IMR-90 (cell line): ENCODE results near the gene ENOX2. TPM values are rescaled to one million over a fixed set of nuclear protein-coding genes. Genes with fewer than 3 reads are reported as not detected.

Source experiments
- ATAC-seq: fragments of 200-7000 bp; cut with Tn5 transposase; 2 replicates; pipeline ENCODE4 v1.9.1; 2020; ENCODE audit warnings: low read depth, mild to moderate bottlenecking, moderate library complexity
- BruUV-seq: library from RNA; stranded (reverse); fragments of 400-500 nt; replicated peaks from 2 replicates; lab custom pipeline; 2021; lab: Mats Ljungman, UMichigan
- CTCF ChIA-PET: fragments of 300-600 bp; formaldehyde crosslinking; extraction: SDS; loops from one replicate; lab custom pipeline; 2021; ENCODE audit warnings: antibody characterized with exemption; lab: Yijun Ruan, JAX
- POLR2A ChIA-PET: fragments of 300-600 bp; sonication (Branson Sonifier 250); formaldehyde crosslinking; loops from one replicate; lab custom pipeline; 2022; ENCODE audit warnings: antibody characterized with exemption; ENCODE audit not compliant: unreplicated experiment; lab: Charles Lee
- DNase-seq: peaks from one replicate; pipeline ENCODE4 v3.0.0; 2013
- H2AFZ ChIP-seq: replicated peaks from 2 replicates; pipeline ENCODE3; 2013; ENCODE audit warnings: low read length, mild to moderate bottlenecking; ENCODE audit not compliant: poor library complexity
- H2AK5ac ChIP-seq: 2 replicates; pipeline ENCODE4 v1.6.1; 2013; ENCODE audit warnings: low read depth, low read length, inconsistent platforms
- H2AK9ac ChIP-seq: replicated peaks from 2 replicates; pipeline ENCODE3; 2013; ENCODE audit warnings: mild to moderate bottlenecking, low read depth, low read length, moderate library complexity; ENCODE audit not compliant: poor library complexity
- H2BK120ac ChIP-seq: 2 replicates; pipeline ENCODE4 v1.6.1; 2013; ENCODE audit warnings: low read depth, low read length, inconsistent platforms
- H2BK15ac ChIP-seq: 3 replicates; pipeline ENCODE4 v1.6.1; 2013; ENCODE audit warnings: low read depth, low read length, inconsistent platforms
- H2BK20ac ChIP-seq: 2 replicates; pipeline ENCODE4 v1.6.1; 2013; ENCODE audit warnings: low read depth, mild to moderate bottlenecking, inconsistent platforms, low read length, moderate library complexity
- H2BK5ac ChIP-seq: 2 replicates; pipeline ENCODE4 v1.6.1; 2013; ENCODE audit warnings: mild to moderate bottlenecking, low read depth, low read length, inconsistent platforms; ENCODE audit not compliant: poor library complexity, severe bottlenecking
- H3K14ac ChIP-seq: replicated peaks from 2 replicates; pipeline ENCODE4 v1.6.1; 2013; ENCODE audit warnings: low read depth, low read length, inconsistent platforms
- H3K18ac ChIP-seq: 2 replicates; pipeline ENCODE4 v1.6.1; 2013; ENCODE audit warnings: low read depth, low read length, control low read depth
- H3K23ac ChIP-seq: 2 replicates; pipeline ENCODE4 v1.6.1; 2013; ENCODE audit warnings: low read depth, low read length, inconsistent platforms
- H3K27ac ChIP-seq: 2 replicates; pipeline ENCODE4 v1.5.1; 2013; ENCODE audit warnings: mild to moderate bottlenecking, control low read depth, low read length; ENCODE audit not compliant: insufficient read depth
- H3K27me3 ChIP-seq: 2 replicates; pipeline ENCODE4 v1.6.1; 2013; ENCODE audit warnings: low read length; ENCODE audit not compliant: control insufficient read depth, insufficient read depth
- H3K36me3 ChIP-seq: 2 replicates; pipeline ENCODE4 v1.6.1; 2013; ENCODE audit warnings: low read length, mixed read lengths; ENCODE audit not compliant: control insufficient read depth, insufficient read depth
- H3K4ac ChIP-seq: 2 replicates; pipeline ENCODE4 v1.6.1; 2013; ENCODE audit warnings: low read depth, low read length, inconsistent platforms
- H3K4me1 ChIP-seq: 2 replicates; pipeline ENCODE4 v1.6.1; 2013; ENCODE audit warnings: low read length, mixed read lengths; ENCODE audit not compliant: control insufficient read depth, insufficient read depth
- H3K4me2 ChIP-seq: 2 replicates; pipeline ENCODE4 v1.6.1; 2013; ENCODE audit warnings: low read depth, mild to moderate bottlenecking, control low read depth, low read length, moderate library complexity
- H3K4me3 ChIP-seq: 2 replicates; pipeline ENCODE4 v1.5.1; 2013; ENCODE audit warnings: low read depth, mild to moderate bottlenecking, control low read depth, low read length, moderate library complexity; ENCODE audit not compliant: insufficient read depth
- H3K56ac ChIP-seq: 2 replicates; pipeline ENCODE4 v1.6.1; 2013; ENCODE audit warnings: low read length, inconsistent platforms; ENCODE audit not compliant: insufficient read depth; ENCODE audit errors: extremely low read depth
- H3K79me1 ChIP-seq, 2 experiments: 2 replicates each; pipeline ENCODE4 v1.6.1; 2013; ENCODE audit warnings: low read length in 2 of 2, inconsistent platforms in 1 of 2, low read depth in 1 of 2
- H3K9ac ChIP-seq: 2 replicates; pipeline ENCODE4 v1.6.1; 2013; ENCODE audit warnings: low read depth, low read length, control low read depth
- H3K9me1 ChIP-seq: 2 replicates; pipeline ENCODE4 v1.6.1; 2013; ENCODE audit warnings: low read length, inconsistent platforms; ENCODE audit not compliant: insufficient read depth
- H3K9me3 ChIP-seq: 2 replicates; pipeline ENCODE4 v1.6.1; 2013; ENCODE audit warnings: low read length; ENCODE audit not compliant: control insufficient read depth, insufficient read depth
- H4K20me1 ChIP-seq: 2 replicates; pipeline ENCODE4 v1.6.1; 2013; ENCODE audit warnings: low read length, inconsistent platforms; ENCODE audit not compliant: insufficient read depth
- H4K5ac ChIP-seq: 2 replicates; pipeline ENCODE4 v1.6.1; 2013; ENCODE audit warnings: mild to moderate bottlenecking, low read depth, low read length, control low read depth
- H4K8ac ChIP-seq, 2 experiments: 2 replicates each; pipeline ENCODE4 v1.6.1; 2013; ENCODE audit warnings: low read depth in 2 of 2, low read length in 2 of 2, control low read depth in 1 of 2, inconsistent platforms in 1 of 2
- H4K91ac ChIP-seq: 2 replicates; pipeline ENCODE4 v1.6.1; 2013; ENCODE audit warnings: low read depth, low read length, inconsistent platforms; ENCODE audit not compliant: insufficient read depth
- CEBPB ChIP-seq: IDR thresholded peaks from 2 replicates; pipeline ENCODE4 v1.6.1; 2012; ENCODE audit warnings: low read depth, low read length, improper control_type of control experiment
- CHD1 ChIP-seq: IDR thresholded peaks from 2 replicates; pipeline ENCODE4 v1.6.1; 2012; ENCODE audit warnings: low read depth, low read length, improper control_type of control experiment
- FOS ChIP-seq: fragments of 150-350 bp; IDR thresholded peaks from 2 replicates; pipeline ENCODE4 v1.6.1; 2016; ENCODE audit warnings: low read depth, low read length
- MAZ ChIP-seq: IDR thresholded peaks from 2 replicates; pipeline ENCODE4 v1.6.1; 2012; ENCODE audit warnings: low read depth, mild to moderate bottlenecking, low read length, improper control_type of control experiment, moderate library complexity, borderline replicate concordance
- MXI1 ChIP-seq: IDR thresholded peaks from 2 replicates; pipeline ENCODE4 v1.6.1; 2012; ENCODE audit warnings: low read depth, mild to moderate bottlenecking, low read length, moderate library complexity, borderline replicate concordance
- POLR2A ChIP-seq: IDR thresholded peaks from 2 replicates; pipeline ENCODE4 v1.6.1; 2012; ENCODE audit warnings: mild to moderate bottlenecking, low read depth, low read length
- RAD21 ChIP-seq: IDR thresholded peaks from 2 replicates; pipeline ENCODE4 v1.6.1; 2012; ENCODE audit warnings: low read length, improper control_type of control experiment
- RCOR1 ChIP-seq: IDR thresholded peaks from 2 replicates; pipeline ENCODE4 v1.6.1; 2012; ENCODE audit warnings: mild to moderate bottlenecking, low read length, improper control_type of control experiment; ENCODE audit not compliant: insufficient replicate concordance
- RFX5 ChIP-seq: IDR thresholded peaks from 2 replicates; pipeline ENCODE4 v1.8.0; 2012; ENCODE audit warnings: low read depth, mild to moderate bottlenecking, low read length, moderate library complexity
- WGBS, 2 experiments: methylation state at CpG; one replicate each; pipeline versions ENCODE4 v1.1.5 to v1.1.7; 2013; ENCODE audit warnings: missing lambda C conversion rate in 2 of 2; ENCODE audit not compliant: insufficient read length in 1 of 2; ENCODE audit errors: extremely low coverage in 2 of 2; 5-methylcytosine and 5-hydroxymethylcytosine counted together
- dilution Hi-C: fragments of 300-500 bp; cut with HindIII; formaldehyde crosslinking; loops from one replicate; pipeline ENCODE4 v1.14.3; 2018; ENCODE audit warnings: low sequenced_read_pairs; ENCODE audit not compliant: unreplicated experiment
- in situ Hi-C: fragments of 300-500 bp; cut with MboI; formaldehyde crosslinking; loops from 3 replicates; pipeline ENCODE4 v1.14.3; 2019; ENCODE audit warnings: low sequenced_read_pairs, inconsistent platforms, mixed read lengths
- intact Hi-C: fragments of 100-400 bp; cut with micrococcal nuclease; formaldehyde crosslinking; loops from 2 replicates; pipeline ENCODE4 v1.10.0; 2022
- polyA plus RNA-seq, 3 experiments: library from polyadenylated mRNA; depleted of rRNA; stranded (reverse); fragments of >200 nt; gene quantifications; 2 replicates each; pipeline ENCODE4 v1.2.3, GENCODE V29; 2012; ENCODE audit warnings: low replicate concordance in 1 of 3
- total RNA-seq: library from RNA; depleted of rRNA; stranded (reverse); fragments of >200 nt; gene quantifications from 2 replicates; pipeline ENCODE4 v1.2.3, GENCODE V29; 2012
- TF ChIP-seq, protein P1 (sequence below): fragments of 150-350 bp; IDR thresholded peaks from 2 replicates; pipeline ENCODE4 v1.6.1; 2017; ENCODE audit warnings: mild to moderate bottlenecking, antibody characterized with exemption, low read length, low read depth
- TF ChIP-seq, protein P2 (sequence below): fragments of 150-350 bp; IDR thresholded peaks from 2 replicates; pipeline ENCODE4 v1.6.1; 2016; ENCODE audit warnings: low read depth, mild to moderate bottlenecking, low read length, moderate library complexity, borderline replicate concordance

ENOX2 gene
- total and polyA plus RNA-seq, 2 of the 4 experiments (the other 2 are of a cell fraction), result 6.3 to 11.8 TPM

DNA sequence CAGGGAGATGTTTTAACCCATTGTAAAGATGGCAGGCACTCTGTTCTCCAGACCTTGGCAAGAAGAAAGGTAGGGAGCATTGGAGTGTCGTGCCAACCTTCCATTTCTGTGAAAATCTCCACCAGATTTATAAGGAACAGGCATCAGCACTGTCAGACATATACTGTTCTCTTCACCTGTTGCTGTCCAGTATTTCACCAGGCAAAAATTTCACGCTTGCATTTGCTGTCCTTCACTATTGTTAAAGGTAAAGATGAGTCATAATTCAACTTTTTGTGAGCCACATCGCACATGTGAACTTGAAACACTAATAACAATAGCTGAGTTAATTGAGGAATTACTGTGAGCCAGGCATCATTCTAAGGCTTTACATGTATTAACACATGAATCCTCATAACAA is 203.4 kb downstream of the ENOX2 start:
- ATAC-seq, result no peak
- no peak overlapping the region for H3K23ac ChIP-seq
- no peaks in the 10 kb centered on the region for H3K27me3 ChIP-seq
- H3K14ac ChIP-seq, result no peak overlapping the region
- H3K4me1 ChIP-seq, result peaks cover 3% of the 10 kb centered on the region; the same call in 1 of the 2 replicates
- no peak overlapping the region for H2BK15ac ChIP-seq
- no peak overlapping the region for H3K18ac ChIP-seq
- no TSS peak for BruUV-seq
- dilution Hi-C loops (no loop called here), in situ Hi-C loops (no loop called here), intact Hi-C loops (no loop called here)
- H4K5ac ChIP-seq, result no peak overlapping the region
- H3K4ac ChIP-seq, result no peak overlapping the region
- TF ChIP-seq, protein P1, sequence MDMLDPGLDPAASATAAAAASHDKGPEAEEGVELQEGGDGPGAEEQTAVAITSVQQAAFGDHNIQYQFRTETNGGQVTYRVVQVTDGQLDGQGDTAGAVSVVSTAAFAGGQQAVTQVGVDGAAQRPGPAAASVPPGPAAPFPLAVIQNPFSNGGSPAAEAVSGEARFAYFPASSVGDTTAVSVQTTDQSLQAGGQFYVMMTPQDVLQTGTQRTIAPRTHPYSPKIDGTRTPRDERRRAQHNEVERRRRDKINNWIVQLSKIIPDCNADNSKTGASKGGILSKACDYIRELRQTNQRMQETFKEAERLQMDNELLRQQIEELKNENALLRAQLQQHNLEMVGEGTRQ, result no peak
- TF ChIP-seq FOS (no peak), POLR2A (no peak), RCOR1 (no peak), RFX5 (no peak), CEBPB (no peak), CHD1 (no peak), MAZ (no peak), MXI1 (no peak), RAD21 (no peak)
- TF ChIP-seq, protein P2, sequence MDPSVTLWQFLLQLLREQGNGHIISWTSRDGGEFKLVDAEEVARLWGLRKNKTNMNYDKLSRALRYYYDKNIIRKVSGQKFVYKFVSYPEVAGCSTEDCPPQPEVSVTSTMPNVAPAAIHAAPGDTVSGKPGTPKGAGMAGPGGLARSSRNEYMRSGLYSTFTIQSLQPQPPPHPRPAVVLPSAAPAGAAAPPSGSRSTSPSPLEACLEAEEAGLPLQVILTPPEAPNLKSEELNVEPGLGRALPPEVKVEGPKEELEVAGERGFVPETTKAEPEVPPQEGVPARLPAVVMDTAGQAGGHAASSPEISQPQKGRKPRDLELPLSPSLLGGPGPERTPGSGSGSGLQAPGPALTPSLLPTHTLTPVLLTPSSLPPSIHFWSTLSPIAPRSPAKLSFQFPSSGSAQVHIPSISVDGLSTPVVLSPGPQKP, result no peak
- no peak overlapping the region for H3K4me3 ChIP-seq
- H2AK9ac ChIP-seq, result no peak overlapping the region
- no peak overlapping the region for H3K9ac ChIP-seq
- no peak overlapping the region for H2BK5ac ChIP-seq
- no peak overlapping the region for H4K91ac ChIP-seq
- no peak overlapping the region for H3K27ac ChIP-seq
- WGBS, 2 experiments, result no CpG with 5 or more reads among the region's 3 CpGs
- no peak overlapping the region for H3K4me2 ChIP-seq
- no peaks in the 10 kb centered on the region for H3K9me1 ChIP-seq
- H3K36me3 ChIP-seq, result no peaks in the 10 kb centered on the region
- H2AK5ac ChIP-seq, result no peak overlapping the region
- ChIA-PET POLR2A (no interaction called here), CTCF (interaction anchor here (1.1 kb wide), 1 partner anchor 124 kb away, joined by 4 read pairs; no protein-coding TSS in a partner anchor)
- no peaks in the 10 kb centered on the region for H3K79me1 ChIP-seq
- H2BK20ac ChIP-seq, result no peak overlapping the region
- no peak overlapping the region for H3K56ac ChIP-seq
- H2BK120ac ChIP-seq, result no peak overlapping the region
- H3K9me3 ChIP-seq, result no peaks in the 10 kb centered on the region
- no peak overlapping the region for H4K8ac ChIP-seq
- no peak for DNase-seq
- H4K20me1 ChIP-seq, result no peaks in the 10 kb centered on the region
- no peak overlapping the region for H2AFZ ChIP-seq
